AG10803 (cell line): ENCODE results near the gene SCAF1.

Experiments used
- DNase-seq: peaks from one replicate; pipeline ENCODE4 v3.0.0; 2010; ENCODE audit warnings: low read depth
- H3K4me3 ChIP-seq: 2 replicates; pipeline ENCODE4 v1.5.1; 2011; ENCODE audit warnings: mild to moderate bottlenecking, low read length, control low read depth
- TF ChIP-seq, protein P1 (sequence below): conservative IDR thresholded peaks from 2 replicates; pipeline ENCODE4 v1.5.1; 2011; ENCODE audit warnings: mild to moderate bottlenecking, low read length, control low read depth, inconsistent platforms

SCAF1 gene

DNA sequence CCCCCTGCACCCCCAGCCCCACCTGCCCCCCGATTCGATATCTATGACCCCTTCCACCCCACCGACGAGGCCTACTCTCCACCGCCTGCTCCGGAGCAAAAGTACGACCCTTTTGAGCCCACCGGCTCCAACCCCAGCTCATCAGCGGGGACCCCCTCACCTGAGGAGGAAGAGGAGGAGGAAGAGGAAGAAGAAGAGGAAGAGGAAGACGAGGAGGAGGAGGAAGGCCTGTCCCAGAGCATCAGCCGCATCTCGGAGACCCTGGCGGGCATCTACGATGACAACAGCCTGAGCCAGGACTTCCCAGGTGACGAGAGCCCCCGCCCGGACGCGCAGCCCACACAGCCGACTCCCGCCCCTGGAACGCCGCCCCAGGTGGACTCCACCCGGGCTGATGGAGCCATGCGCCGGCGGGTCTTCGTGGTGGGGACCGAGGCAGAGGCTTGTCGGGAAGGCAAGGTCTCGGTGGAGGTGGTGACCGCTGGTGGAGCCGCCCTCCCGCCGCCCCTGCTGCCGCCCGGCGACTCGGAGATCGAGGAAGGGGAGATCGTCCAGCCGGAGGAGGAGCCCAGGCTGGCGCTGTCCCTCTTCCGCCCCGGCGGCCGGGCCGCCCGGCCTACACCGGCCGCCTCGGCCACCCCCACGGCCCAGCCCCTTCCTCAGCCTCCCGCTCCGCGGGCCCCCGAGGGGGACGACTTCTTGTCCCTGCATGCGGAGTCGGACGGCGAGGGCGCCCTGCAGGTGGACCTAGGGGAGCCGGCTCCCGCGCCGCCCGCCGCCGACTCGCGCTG lies 9.2 kb downstream of the SCAF1 start:
- DNase-seq = no peak
- no peak overlapping the region for H3K4me3 ChIP-seq
- TF ChIP-seq, protein P1, sequence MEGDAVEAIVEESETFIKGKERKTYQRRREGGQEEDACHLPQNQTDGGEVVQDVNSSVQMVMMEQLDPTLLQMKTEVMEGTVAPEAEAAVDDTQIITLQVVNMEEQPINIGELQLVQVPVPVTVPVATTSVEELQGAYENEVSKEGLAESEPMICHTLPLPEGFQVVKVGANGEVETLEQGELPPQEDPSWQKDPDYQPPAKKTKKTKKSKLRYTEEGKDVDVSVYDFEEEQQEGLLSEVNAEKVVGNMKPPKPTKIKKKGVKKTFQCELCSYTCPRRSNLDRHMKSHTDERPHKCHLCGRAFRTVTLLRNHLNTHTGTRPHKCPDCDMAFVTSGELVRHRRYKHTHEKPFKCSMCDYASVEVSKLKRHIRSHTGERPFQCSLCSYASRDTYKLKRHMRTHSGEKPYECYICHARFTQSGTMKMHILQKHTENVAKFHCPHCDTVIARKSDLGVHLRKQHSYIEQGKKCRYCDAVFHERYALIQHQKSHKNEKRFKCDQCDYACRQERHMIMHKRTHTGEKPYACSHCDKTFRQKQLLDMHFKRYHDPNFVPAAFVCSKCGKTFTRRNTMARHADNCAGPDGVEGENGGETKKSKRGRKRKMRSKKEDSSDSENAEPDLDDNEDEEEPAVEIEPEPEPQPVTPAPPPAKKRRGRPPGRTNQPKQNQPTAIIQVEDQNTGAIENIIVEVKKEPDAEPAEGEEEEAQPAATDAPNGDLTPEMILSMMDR = no peak

DNA sequence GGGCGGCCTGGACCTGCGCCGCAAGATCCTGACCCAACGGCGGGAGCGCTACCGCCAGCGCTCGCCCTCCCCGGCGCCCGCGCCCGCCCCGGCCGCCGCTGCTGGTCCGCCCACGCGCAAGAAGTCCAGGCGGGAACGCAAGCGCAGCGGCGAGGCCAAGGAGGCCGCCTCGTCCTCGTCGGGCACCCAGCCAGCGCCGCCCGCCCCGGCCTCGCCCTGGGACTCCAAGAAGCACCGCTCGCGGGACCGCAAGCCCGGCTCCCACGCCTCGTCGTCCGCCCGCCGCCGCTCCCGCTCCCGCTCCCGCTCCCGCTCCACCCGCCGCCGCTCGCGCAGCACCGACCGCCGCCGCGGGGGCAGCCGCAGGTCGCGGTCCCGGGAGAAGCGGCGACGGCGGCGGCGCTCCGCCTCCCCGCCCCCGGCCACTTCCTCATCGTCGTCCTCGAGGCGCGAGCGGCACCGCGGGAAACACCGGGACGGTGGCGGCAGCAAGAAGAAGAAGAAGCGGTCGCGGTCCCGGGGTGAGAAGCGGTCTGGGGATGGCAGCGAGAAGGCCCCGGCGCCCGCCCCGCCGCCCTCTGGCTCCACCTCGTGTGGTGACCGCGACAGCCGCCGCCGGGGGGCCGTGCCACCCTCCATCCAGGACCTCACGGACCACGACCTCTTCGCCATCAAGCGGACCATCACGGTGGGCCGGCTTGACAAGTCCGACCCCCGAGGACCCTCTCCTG lies 10.0 kb downstream of the SCAF1 start:
- no peak for DNase-seq
- H3K4me3 ChIP-seq = no peak overlapping the region
- TF ChIP-seq, protein P1 = no peak

DNA sequence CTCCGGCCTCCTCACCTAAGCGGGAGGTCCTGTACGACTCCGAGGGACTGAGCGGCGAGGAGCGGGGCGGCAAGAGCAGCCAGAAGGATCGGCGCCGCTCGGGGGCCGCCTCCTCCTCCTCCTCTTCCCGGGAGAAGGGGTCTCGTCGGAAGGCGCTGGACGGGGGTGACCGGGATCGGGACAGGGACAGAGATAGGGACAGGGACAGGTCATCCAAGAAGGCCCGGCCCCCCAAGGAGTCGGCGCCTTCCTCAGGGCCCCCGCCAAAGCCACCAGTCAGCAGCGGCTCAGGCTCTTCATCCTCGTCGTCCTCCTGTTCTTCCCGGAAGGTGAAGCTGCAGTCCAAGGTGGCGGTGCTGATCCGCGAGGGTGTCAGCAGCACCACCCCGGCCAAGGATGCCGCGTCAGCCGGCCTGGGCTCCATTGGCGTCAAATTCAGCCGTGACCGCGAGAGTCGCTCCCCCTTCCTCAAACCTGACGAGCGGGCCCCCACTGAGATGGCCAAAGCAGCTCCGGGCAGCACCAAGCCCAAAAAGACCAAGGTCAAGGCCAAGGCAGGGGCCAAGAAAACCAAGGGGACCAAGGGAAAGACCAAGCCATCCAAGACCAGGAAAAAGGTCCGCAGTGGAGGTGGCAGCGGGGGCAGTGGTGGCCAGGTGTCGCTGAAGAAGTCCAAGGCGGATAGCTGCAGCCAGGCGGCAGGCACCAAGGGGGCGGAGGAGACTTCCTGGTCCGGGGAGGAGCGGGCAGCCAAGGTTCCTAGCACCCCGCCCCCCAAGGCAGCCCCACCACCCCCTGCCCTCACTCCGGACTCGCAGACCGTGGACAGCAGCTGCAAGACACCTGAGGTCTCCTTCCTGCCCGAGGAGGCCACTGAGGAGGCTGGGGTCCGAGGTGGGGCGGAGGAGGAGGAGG lies 10.8 kb downstream of the SCAF1 start:
- TF ChIP-seq, protein P1 = no peak
- H3K4me3 ChIP-seq = no peak overlapping the region
- no peak for DNase-seq

DNA sequence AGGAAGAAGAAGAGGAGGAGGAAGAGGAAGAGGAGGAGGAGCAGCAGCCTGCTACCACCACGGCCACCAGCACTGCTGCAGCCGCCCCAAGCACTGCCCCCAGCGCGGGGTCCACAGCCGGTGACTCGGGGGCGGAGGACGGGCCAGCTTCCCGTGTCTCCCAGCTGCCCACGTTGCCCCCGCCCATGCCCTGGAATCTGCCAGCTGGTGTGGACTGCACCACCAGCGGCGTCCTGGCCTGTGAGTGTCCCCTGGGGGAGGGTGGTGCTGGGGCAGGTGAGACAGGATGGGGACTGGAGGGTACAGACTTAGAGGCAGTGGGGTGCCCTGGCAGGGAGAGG lies 11.4 kb downstream of the SCAF1 start:
- H3K4me3 ChIP-seq = no peak overlapping the region
- no peak for DNase-seq
- TF ChIP-seq, protein P1 = no peak

DNA sequence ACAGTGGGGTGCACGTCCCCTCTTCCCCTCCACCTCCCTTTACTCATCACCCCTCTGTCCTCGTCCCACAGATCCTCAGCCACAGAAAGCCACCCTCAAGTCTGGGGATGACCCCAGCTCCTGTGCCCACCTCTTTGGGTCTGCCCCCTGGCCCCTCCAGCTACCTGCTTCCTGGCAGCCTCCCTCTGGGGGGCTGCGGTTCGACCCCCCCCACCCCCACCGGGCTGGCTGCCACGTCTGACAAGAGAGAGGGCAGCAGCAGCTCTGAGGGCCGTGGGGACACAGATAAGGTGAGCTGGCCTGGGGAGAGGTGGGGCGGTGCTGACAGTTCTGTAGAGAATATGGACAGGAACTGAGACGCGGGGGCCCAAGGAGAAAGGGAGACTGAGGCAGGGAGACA lies 12.6 kb downstream of the SCAF1 start:
- TF ChIP-seq, protein P1 = no peak
- no peak for DNase-seq
- no peak overlapping the region for H3K4me3 ChIP-seq

DNA sequence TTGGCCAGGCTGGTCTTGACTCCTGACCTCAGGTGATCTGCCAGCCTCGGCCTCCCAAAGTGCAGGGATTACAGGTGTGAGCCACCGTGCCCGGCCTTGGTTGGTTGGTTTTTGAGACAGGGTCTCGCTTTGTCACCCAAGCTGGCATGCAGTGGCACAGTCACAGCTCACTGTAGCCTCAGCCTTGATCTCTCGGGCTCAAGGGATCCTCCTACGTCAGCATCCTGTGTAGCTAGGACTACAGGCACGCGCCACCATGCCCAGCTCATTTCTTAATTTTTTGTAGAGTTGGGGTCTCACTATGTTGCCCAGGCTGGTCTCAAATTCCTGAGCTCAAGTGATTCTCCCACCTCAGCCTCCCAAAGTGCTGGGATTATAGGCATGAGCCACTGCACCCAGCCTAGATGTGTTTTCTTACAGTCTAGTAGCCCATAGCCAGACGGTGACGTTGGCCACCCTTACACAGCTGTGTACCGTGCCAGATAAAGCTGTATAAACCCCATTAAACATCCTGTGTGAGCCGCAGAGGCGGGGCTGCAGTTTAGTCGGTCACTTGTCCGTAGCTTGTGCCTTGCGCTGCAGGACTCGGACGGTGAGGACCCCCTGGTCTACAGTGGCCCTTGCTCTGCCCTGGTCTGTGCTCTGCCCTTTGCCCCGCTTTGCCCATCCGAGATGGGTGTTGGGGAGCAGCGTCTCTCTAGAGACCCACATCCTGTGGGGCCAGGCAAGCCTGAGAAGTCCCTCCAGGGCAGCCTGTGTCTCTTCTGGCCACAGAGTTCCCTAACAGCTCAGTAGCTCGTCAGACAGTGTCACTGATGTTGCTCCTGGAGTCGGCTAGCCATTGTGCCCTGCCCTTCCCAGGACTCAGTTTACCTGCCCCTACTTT lies 13.8 kb downstream of the SCAF1 start:
- no peak for DNase-seq
- TF ChIP-seq, protein P1 = no peak
- H3K4me3 ChIP-seq = no peak overlapping the region
